A673 (cell line): ENCODE measurements around the gene CHMP3.

Experiments used
- CTCF ChIP-seq: fragments of 300-800, 200-600 bp; sonication (generic); conservative IDR thresholded peaks from 2 replicates; pipeline ENCODE4 v1.5.1; 2017; ENCODE audit warnings: low read depth, mild to moderate bottlenecking, antibody characterized with exemption, low read length, moderate library complexity, mixed read lengths
- EZH2 ChIP-seq: fragments of 200-600 bp; sonication (generic); IDR thresholded peaks from 2 replicates; pipeline ENCODE4 v1.6.1; 2017; ENCODE audit warnings: borderline replicate concordance, low read depth, mild to moderate bottlenecking, mixed read lengths, antibody characterized with exemption, low read length; ENCODE audit not compliant: poor library complexity, severe bottlenecking

GRCh38 chr2:86523491-86523890 lies 39.8 kb downstream of the CHMP3 start:
- TF ChIP-seq CTCF (no peak), EZH2 (no peak)
